Psoas muscle (tissue), 8 donors: Measurements from ENCODE around the gene TNFRSF14. TPM values are rescaled to one million over a fixed set of nuclear protein-coding genes. Genes with fewer than 3 reads are reported as not detected.

Experiments
- ATAC-seq, 4 donors: fragments of 200-7000 bp; cut with Tn5 transposase; one replicate each; pipeline ENCODE4 v1.9.1; 2020; ENCODE audit warnings: moderate library complexity in 3 of 4, mild to moderate bottlenecking in 2 of 4
- DNase-seq, 2 donors: peaks; one replicate each; pipeline ENCODE4 v3.0.0-alpha.2; 2020
- H3K27ac ChIP-seq: fragments of 200-600 bp; one replicate; pipeline ENCODE4 v1.8.0; 2022
- H3K27me3 ChIP-seq, 3 donors: fragments of 200-600 bp in 1 of 3; one replicate each; pipeline versions ENCODE4 v1.6.1 to v1.8.0; 2013 to 2022; ENCODE audit warnings: low read length in 2 of 3, mild to moderate bottlenecking in 2 of 3, moderate library complexity in 1 of 3; ENCODE audit not compliant: insufficient read depth in 3 of 3
- H3K36me3 ChIP-seq, 2 donors: fragments of 200-600 bp in 1 of 2; one replicate each; pipeline versions ENCODE4 v1.6.1 to v1.8.0; 2013 to 2022; ENCODE audit warnings: low read depth in 1 of 2, mild to moderate bottlenecking in 1 of 2, moderate library complexity in 1 of 2; ENCODE audit not compliant: insufficient read depth in 1 of 2
- H3K4me1 ChIP-seq: fragments of 200-600 bp; one replicate; pipeline ENCODE4 v1.8.0; 2022
- H3K4me3 ChIP-seq: fragments of 200-600 bp; one replicate; pipeline ENCODE4 v1.8.0; 2022; ENCODE audit warnings: mild to moderate bottlenecking
- H3K9me3 ChIP-seq: fragments of 200-600 bp; one replicate; pipeline ENCODE4 v1.8.0; 2022
- CTCF ChIP-seq: fragments of 200-600 bp; IDR thresholded peaks from one replicate; pipeline ENCODE4 v1.8.0; 2022; ENCODE audit warnings: antibody characterized with exemption
- WGBS, 3 donors: extraction: QIAGEN DNeasy Blood & Tissue Kit; methylation state at CpG; one replicate each; pipeline versions ENCODE4 v1.1.6 to v1.1.7; 2013; 5-methylcytosine and 5-hydroxymethylcytosine counted together
- intact Hi-C, 2 donors: fragments of 100-400 bp; cut with DNase I; formaldehyde crosslinking; loops; one replicate each; pipeline versions ENCODE4 v1.11.0 to v1.14.2; 2022
- polyA plus RNA-seq, 3 donors: library from polyadenylated mRNA; stranded (reverse); fragments of 200-250 nt; gene quantifications; one replicate each; pipeline ENCODE4 v1.2.3, GENCODE V29; 2013
- total RNA-seq, 4 donors: library from RNA; stranded (reverse); fragmentation: NEBNext Ultra II Directional in 2 of 4; extraction: Animal tissue kit (Norgen Biotek cat#: 25700) in 2 of 4; gene quantifications; one replicate each; pipeline versions ENCODE4 v1.2.1 to v1.2.4, GENCODE V29; 2021 to 2023
- donor health status: healthy with polysubstance abuse.
- donor health status: DM: no; HTN: no; CAD: no; lungs with moderate emphysema.
- donor health status: Bipolar disorder and iron deficiency.
- donor health status: healthy.
- donor health status: DM: yes; HTN: yes; CAD: no.
- donor health status: DM: no; HTN: no; CAD: no.
- donor health status: DM: no; HTN: no; CAD: no.
- donor health status: DM: yes; HTN: yes; CAD: no.

The TNFRSF14 gene
- total and polyA plus RNA-seq, 7 donors: 6.2 to 10.8 (median 8.2) TPM

GRCh38 chr1:2610036-2610959, 54.1 kb downstream of the TNFRSF14 start:
- H3K36me3 ChIP-seq: no peaks in the 10 kb centered on the region
- no peaks in the 10 kb centered on the region for H3K4me1 ChIP-seq
- DNase-seq (peak; percentile 6 to 42), ATAC-seq (no peak)
- intact Hi-C loops: no loop called here
- no peak overlapping the region for H3K27ac ChIP-seq
- H3K9me3 ChIP-seq: peaks cover 3% of the 10 kb centered on the region
- 42 to 46% (median 42%) methylated on average over 21 of the region's 21 CpGs for WGBS, 3 donors
- peaks cover 0 to 30% (median 4%) of the 10 kb centered on the region in 3 donors for H3K27me3 ChIP-seq
- no peak overlapping the region for H3K4me3 ChIP-seq
- TF ChIP-seq CTCF: no peak

- 8 to 10% (median 9%) methylated on average over 20 to 24 of the region's 24 CpGs for WGBS, 3 donors
- no peak for TF ChIP-seq CTCF
- DNase-seq (peak; percentile 18 to 53), ATAC-seq (peak in 3 of 4 donors; percentile 29 to 41 (median 36))
- intact Hi-C loops: no loop called here
- H3K9me3 ChIP-seq: peaks cover 3% of the 10 kb centered on the region
- no peaks in the 10 kb centered on the region for H3K36me3 ChIP-seq
- H3K4me3 ChIP-seq: no peak overlapping the region
- H3K27me3 ChIP-seq: peaks cover 0 to 30% (median 4%) of the 10 kb centered on the region in 3 donors
- H3K4me1 ChIP-seq: no peaks in the 10 kb centered on the region
- no peak overlapping the region for H3K27ac ChIP-seq
These were observed 54.9 kb downstream of the TNFRSF14 start for GRCh38 chr1:2611031-2611501.

GRCh38 chr1:2611621-2612437, 55.7 kb downstream of the TNFRSF14 start:
- ATAC-seq: no peak
- WGBS, 3 donors: 63 to 69% (median 65%) methylated on average over 18 to 19 of the region's 19 CpGs
- peaks cover 3% of the 10 kb centered on the region for H3K9me3 ChIP-seq
- H3K27me3 ChIP-seq: peaks cover 0 to 24% (median 4%) of the 10 kb centered on the region in 3 donors
- intact Hi-C loops: no loop called here
- no peak overlapping the region for H3K27ac ChIP-seq
- H3K36me3 ChIP-seq: no peaks in the 10 kb centered on the region
- no peaks in the 10 kb centered on the region for H3K4me1 ChIP-seq
- H3K4me3 ChIP-seq: no peak overlapping the region
- no peak for TF ChIP-seq CTCF
- peak in 1 of 2 donors; percentile 38 for DNase-seq

GRCh38 chr1:2612591-2613365, 56.6 kb downstream of the TNFRSF14 start:
- Histone ChIP-seq H3K4me3 (no peak overlapping the region), H3K36me3 (no peaks in the 10 kb centered on the region), H3K9me3 (peaks cover 3% of the 10 kb centered on the region), H3K27ac (no peak overlapping the region), H3K4me1 (no peaks in the 10 kb centered on the region), H3K27me3 (peaks cover 0 to 24% (median 4%) of the 10 kb centered on the region in 3 donors)
- no peak for ATAC-seq
- intact Hi-C loops: no loop called here
- 81 to 85% (median 84%) methylated on average over 11 of the region's 11 CpGs for WGBS, 3 donors
- DNase-seq: no peak
- TF ChIP-seq CTCF: no peak

Other genes starting within 250 kb of the TNFRSF14 start
- 1 to 10 TPM; 3.6 to 6.3 (median 4.5) TPM for gene MORN1, start 164.8 kb upstream of the TNFRSF14 start, total RNA-seq
- gene MORN1, start 164.8 kb upstream of the TNFRSF14 start, polyA plus RNA-seq: 1 to 10 TPM; 1.2 to 7.3 (median 3.1) TPM
- 10 to 100 TPM; 71.1 to 97.6 (median 86.7) TPM for gene RER1, start 164.5 kb upstream of the TNFRSF14 start, total RNA-seq
- gene RER1, start 164.5 kb upstream of the TNFRSF14 start, polyA plus RNA-seq: 100 to 1,000 TPM in 1 of 3 donors, 10 to 100 TPM in 2; 68.8 to 119 (median 91.3) TPM
- gene PEX10, start 143.8 kb upstream of the TNFRSF14 start, total RNA-seq: 10 to 100 TPM; 14.1 to 19.7 (median 17.1) TPM
- gene PEX10, start 143.8 kb upstream of the TNFRSF14 start, polyA plus RNA-seq: 10 to 100 TPM; 12.6 to 18.4 (median 16.2) TPM
- gene PLCH2, start 80.1 kb upstream of the TNFRSF14 start, total RNA-seq: under 1 TPM; 0.04 to 0.60 (median 0.13) TPM
- under 1 TPM in 2 of 3 donors, not detected in 1; 0.05 to 0.12 TPM for gene PLCH2, start 80.1 kb upstream of the TNFRSF14 start, polyA plus RNA-seq
- gene PANK4, start 29.8 kb upstream of the TNFRSF14 start, total RNA-seq: 10 to 100 TPM; 29.0 to 45.1 (median 35.3) TPM
- gene PANK4, start 29.8 kb upstream of the TNFRSF14 start, polyA plus RNA-seq: 10 to 100 TPM; 30.3 to 32.4 (median 31.9) TPM
- gene HES5, start 26.1 kb upstream of the TNFRSF14 start, total RNA-seq: under 1 TPM; 0.18 to 0.77 (median 0.45) TPM
- gene HES5, start 26.1 kb upstream of the TNFRSF14 start, polyA plus RNA-seq: under 1 TPM in 2 of 3 donors, not detected in 1; 0.13 to 0.14 TPM
- 1 to 10 TPM in 3 of 4 donors, under 1 TPM in 1; 0.97 to 3.9 (median 3.1) TPM for gene PRXL2B, start 30.4 kb downstream of the TNFRSF14 start, total RNA-seq
- 1 to 10 TPM; 1.8 to 3.0 (median 2.6) TPM for gene PRXL2B, start 30.4 kb downstream of the TNFRSF14 start, polyA plus RNA-seq
- under 1 TPM in 2 of 4 donors, not detected in 2; 0.58 to 0.89 TPM for gene MMEL1, start 76.6 kb downstream of the TNFRSF14 start, total RNA-seq
- gene MMEL1, start 76.6 kb downstream of the TNFRSF14 start, polyA plus RNA-seq: under 1 TPM; 0.08 to 0.21 (median 0.16) TPM
- gene TTC34, start 245.3 kb downstream of the TNFRSF14 start, total RNA-seq: under 1 TPM; 0.04 to 0.15 (median 0.06) TPM
- under 1 TPM; 0.01 to 0.03 (median 0.01) TPM for gene TTC34, start 245.3 kb downstream of the TNFRSF14 start, polyA plus RNA-seq